ENCODE measurements around the gene RUNX2.

DNA sequence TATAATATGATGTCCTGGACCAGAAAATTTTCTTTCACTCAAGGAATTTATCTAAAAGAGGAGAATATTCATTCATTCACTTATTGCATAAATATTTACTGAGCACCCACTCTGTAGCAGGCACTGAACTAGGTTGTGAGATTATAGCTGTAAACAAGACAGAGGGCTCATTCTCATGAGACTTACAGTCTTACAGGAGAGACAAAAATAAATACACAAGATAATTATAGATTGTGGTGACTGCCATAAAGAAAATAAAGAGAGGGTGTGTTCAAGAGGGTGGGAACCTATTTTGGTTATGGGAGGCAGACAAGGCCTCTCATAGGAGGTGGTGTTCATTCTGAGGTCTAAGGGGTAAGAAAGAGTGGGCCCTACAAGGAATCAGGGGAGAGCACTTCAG is 159.5 kb downstream of the RUNX2 start:
- TF ChIP-seq, protein P1, sequence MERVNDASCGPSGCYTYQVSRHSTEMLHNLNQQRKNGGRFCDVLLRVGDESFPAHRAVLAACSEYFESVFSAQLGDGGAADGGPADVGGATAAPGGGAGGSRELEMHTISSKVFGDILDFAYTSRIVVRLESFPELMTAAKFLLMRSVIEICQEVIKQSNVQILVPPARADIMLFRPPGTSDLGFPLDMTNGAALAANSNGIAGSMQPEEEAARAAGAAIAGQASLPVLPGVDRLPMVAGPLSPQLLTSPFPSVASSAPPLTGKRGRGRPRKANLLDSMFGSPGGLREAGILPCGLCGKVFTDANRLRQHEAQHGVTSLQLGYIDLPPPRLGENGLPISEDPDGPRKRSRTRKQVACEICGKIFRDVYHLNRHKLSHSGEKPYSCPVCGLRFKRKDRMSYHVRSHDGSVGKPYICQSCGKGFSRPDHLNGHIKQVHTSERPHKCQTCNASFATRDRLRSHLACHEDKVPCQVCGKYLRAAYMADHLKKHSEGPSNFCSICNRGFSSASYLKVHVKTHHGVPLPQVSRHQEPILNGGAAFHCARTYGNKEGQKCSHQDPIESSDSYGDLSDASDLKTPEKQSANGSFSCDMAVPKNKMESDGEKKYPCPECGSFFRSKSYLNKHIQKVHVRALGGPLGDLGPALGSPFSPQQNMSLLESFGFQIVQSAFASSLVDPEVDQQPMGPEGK (CRISPR knock-in tag; IDR thresholded peaks at IDR 0.05; ENCODE audit: borderline replicate concordance) = no peak
- no peak for TF ChIP-seq RARB (CRISPR knock-in tag; IDR thresholded peaks at IDR 0.05)
- no peak for TF ChIP-seq CREB5 (CRISPR knock-in tag; IDR thresholded peaks at IDR 0.05; ENCODE audit: low read depth)
- TF ChIP-seq ZFP3 (CRISPR knock-in tag; IDR thresholded peaks at IDR 0.05) = no peak
- TF ChIP-seq SNAI2 (CRISPR knock-in tag; IDR thresholded peaks at IDR 0.05) = no peak
